ENCODE results near the gene MCAM.

Gene MCAM

GRCh38 chr11:119316729-119317591, at the start of gene MCAM:
MCAM (minus strand) TSS chr11:119317130; CDS start chr11:119317101, 29 bp downstream.
- DNase-seq: no peak

GRCh38 chr11:119365071-119365591, 48.2 kb upstream of the MCAM start:
- no peak for DNase-seq

DNA sequence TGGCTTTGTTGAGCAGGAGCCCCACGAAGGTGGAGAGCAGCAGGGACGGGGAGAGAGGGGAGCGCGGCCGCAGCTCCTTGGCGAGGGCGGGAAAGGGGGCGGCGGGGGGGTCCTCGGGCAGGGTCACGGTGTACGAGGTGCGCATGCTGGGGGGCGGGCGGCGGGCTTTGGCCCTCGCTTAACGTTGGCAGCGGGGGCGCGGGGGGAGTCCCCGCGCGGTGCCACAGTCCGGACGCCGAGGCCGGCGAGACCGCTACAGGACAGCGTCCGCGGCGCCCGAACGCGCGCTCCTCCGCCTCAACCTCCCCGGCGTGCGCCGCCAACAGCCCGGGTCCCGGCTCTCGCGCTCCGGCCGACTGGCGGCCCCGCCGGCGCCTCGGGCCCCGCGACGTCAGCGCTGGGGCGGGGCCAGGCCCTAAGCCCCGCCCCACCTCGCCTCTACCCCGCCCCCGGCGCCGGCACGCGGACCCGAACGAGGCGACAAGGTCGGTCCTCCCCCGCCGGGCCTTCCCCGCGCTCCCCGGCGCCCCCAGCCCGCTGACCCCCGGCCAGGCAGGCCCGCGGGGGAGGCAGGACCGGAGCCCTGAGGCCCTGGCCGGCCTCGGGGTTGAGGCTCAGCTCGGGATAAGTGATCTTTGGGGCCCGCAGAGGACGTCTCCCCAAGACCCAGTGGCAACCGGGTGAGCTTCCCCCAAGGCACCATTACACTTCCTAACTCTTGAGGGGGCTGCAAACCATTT, 47.1 kb upstream of the MCAM start:
- peak; percentile 48 for DNase-seq

DNA sequence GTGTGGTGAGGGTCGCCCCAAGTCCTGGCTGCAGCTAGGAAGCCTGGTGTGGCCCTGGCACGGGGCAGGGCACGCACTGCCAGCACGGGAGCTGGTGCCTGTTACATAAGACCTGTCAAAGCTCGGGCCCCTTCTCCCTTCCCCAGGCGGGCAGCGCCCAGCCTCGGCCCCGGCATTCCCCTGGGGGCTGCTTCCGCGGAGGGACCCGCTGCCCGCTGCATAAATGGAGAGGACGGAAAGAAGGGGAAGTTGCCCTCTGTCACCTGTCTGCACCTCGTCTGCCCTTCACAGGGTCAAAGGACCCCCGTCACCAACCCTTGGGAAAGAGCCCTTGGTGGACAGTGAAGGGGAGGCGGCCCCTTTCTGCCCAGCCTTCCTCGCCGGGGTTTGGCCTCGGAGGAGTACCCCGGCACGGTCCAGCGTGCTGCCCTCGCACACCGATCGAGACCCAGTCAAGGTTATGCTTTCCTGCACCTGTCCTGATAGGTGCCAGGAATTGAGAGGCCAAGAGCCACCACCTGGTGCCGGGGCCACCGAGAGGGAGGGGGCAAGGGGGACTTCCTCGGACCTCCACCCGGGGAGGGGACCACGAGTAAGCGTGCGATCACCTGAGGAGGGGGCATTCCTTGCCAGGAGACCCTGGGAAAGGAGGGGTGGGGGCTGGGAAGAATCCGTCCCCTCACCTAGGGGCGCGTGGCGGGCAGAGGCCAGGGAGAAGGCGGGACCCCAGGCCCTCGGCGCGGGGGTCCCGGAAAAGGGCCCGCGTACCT, 46.3 kb upstream of the MCAM start:
- DNase-seq: no peak

DNA sequence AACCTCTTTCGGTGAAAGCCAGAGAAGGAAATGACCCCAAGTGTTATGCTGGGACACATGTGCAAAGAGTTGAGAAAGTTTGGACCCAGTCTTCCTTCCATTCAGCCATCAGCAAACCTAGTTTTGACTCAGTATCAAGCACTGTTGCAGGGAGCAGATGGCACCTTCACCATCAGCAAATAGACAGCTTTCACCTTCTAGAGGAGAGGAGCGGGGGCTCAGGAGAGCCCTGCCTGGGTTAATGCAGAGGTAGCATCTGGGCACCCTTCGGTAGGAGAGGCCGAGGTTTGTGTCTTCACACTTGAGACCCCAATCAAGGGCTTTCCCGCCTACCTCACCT, 45.8 kb upstream of the MCAM start:
- no peak for DNase-seq

DNA sequence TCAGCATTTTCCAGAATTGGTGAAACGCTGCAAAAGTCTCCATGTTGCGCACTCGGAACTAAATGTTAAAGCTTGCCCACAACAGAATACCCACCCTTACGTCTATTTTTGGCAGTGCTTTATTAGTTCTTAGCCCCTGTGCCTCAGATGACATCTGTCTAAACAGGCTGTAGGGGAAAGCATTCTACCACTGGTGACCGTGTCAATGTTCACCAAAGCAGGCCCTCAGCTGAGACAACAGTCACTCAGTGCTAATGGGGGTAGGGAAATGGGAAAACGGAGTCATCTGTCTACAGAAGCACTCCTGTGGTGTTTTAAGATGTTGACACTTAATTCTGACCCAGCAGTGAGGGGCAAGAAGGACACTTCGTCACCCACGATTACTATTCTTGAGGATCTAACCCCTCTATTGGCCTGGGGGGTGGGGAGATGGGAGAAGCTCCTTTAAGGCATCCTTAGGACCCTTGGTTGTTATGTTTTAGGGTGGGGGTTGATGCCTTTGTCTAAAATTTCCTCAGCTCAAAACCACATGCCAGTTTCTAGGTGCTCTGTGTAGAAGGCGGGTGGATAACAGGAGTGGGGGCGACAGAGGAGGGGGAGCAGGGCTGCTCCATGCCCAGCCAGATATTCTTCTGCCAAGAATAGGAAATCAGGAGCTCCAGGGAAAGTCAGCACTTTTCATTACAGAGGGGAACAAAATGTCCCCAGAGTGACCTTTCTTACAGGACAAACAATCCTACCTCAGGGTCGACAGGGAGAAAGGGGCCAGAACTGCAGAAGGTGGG, 45.2 kb upstream of the MCAM start:
- no peak for DNase-seq

GRCh38 chr11:119361056-119361787, 44.3 kb upstream of the MCAM start:
- DNase-seq: no peak

GRCh38 chr11:119359365-119360214, 42.7 kb upstream of the MCAM start:
- DNase-seq: no peak

GRCh38 chr11:119357074-119357473, 40.1 kb upstream of the MCAM start:
- DNase-seq: no peak

DNA sequence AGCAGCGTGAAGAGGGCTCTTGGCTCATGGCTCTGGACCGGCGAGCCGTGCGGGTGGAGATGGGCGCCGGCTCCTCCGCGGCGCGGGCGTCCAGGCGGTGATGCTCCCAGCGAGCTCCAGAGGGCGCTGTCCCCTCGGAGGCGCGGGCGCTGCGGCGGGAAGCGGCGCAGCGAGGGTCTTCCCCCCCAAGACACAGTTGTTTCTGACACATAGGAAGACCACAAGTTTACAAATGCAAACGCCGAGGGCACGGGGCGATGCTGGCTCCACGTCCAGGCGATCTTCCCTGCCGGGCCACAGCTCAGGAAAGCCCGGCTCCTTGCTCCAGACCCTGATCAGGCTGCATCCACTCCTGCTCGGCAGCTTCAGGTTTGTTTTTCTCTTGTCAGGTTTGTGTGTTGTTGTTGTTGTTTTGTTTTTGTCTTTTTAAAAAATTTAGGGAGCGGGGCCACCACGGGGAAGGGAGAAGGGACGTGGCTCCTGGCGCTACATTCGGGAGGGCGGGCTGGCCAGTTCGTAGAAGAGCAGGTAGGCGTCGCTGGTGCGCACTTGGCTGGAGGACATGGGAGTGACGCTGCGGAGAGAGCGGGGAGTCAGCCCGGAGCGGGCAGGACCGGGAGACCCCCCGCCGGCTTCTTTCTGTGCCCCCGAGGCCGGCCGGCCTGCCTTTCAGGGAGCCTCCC, 39.6 kb upstream of the MCAM start:
- DNase-seq: peak; percentile 74

DNA sequence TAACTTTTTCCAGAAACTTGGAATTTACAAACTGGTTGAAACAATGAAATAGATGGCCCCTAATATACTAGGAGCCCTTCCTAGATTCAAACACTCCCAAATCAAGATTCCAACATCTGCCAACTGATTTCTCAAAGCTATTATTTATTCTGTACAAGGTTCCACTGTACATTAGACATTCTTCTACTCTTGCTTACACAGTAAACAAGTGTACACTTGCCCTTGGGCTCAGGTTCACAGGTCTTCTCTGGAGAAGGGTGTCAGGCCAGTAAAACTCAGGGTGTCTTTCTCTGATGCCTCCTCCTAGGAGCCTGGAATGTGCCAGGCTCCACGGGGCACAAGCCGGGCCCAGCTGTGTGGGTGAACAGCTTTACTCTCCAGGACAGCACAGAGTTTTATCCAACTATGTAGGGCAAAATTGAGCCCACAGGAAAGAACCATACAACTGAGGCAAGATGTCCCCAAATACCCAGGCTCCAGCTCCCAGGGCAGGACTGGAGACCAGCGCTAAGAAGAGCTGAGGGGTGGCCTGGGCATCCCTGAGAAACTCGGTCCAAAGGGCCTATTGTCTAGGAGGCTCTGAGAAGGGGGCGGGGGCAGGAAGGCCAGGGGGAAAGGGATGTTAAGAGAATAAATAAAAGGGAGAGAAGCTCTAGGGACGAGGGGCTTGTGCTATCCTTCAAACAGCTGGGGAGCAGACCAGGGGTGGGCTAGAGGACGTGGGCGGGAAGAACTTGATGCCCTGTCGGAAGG, 38.3 kb upstream of the MCAM start:
- no peak for DNase-seq

- DNase-seq: no peak
These were observed 35.9 kb upstream of the MCAM start for GRCh38 chr11:119352857-119353260.

DNA sequence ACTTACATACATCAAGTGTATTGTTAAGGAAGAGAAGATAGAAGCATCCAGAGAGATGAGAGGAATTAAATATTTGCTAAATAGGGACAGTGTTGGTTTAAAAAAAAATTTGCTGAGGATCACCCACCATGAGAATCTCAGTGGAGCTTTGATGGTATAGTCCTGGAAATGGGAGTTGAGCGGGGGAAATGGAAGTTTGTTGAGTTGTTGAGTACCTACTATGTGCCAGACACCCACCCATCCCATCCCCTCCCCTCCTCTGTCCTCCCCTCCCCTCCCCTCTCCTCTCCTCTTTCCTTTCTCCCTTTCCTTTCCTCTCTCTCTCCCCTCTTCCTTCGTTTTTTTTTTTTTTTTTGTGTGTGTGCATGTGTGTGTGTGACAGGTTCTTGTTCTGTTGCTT, 34.3 kb upstream of the MCAM start:
- DNase-seq: no peak

DNA sequence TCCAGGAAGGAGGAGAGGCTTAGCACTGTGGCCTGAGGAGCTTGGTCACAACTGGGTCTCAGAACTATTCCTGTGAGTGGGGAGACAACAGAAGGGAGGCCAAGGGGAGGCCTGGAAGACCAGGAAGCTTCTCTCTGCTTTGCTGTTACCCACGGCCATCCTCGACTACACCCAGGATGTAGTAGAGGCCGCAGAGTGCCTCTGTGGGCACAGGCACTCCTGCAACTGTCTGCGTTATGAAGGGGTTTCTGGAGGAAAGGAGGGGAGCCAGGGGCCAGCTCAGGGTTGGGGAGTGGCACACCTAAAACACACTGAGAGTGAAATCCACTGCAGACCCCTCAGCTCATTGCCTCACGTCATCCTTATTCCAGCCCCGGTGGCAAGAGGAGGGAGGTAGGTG, 33.4 kb upstream of the MCAM start:
- DNase-seq: no peak

DNA sequence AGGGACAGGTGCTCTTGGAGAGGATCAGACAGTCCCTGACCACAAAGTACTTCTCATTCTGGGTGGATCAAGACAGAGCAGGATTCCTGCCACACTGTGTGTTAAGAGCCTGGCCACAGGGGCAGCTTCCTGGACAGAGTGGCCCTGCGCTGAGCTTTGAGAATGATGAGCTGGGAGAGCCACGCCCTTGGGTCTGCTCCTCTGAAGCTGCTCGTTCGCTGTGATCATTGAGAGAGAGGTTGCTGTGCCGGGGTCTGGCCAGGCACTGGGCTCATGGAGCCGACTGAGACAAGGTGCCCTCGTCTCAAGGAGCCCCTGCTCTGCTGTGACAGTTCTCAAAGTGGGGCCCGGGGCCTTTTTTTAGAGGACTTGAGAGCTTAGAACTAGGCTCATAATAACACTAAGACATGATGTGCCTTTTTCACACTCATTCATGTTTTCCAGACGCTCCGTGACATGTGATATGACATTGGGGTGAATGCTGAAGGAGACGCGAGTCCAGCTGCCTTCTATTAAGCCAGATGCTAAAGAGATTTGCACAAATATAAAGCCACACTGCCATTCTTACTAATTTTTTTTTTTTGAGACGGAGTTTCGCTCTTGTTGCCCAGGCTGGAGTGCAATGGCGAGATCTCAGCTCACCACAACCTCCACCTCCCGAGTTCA, 31.1 kb upstream of the MCAM start:
- no peak for DNase-seq

DNA sequence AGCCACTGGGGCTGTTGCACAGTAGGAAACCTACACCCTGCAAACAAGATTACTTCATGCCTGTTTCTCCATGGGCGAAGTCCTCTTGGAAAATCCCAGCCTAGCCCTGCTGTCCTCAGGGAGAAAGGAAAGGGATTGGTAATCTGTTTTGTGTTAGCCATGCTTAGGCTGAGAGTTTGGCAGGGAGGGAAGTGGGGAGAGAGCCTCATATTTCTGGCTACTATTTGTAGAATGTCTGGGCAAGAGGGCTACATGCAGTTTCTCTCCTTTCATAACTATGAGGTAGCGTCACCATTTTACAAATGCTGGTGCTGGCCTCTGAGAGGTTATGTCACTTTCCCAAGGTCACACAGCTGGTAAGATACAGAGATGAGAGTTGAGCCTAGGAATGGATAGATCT, 30.3 kb upstream of the MCAM start:
- DNase-seq: no peak

DNA sequence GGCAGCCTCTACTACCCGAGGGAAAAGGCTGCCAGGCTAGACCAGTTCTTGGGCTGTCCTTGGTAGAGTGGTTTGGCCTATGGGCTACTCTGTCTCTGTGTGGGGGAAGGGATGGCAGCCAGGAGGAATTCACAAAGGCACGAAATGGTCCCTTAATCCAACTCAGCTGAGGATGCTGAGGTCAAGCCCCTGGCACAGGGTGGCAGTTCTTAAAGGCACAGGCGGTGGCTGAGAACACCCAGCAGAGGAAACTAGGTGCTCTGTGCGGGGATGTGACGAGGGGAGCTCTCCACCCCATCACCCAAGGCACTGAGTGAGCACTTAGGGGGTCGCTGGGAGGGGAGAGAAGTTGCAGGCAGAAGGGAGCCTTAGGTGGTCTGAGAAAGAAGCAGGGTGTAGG, 29.7 kb upstream of the MCAM start, which contains the start of gene MFRP:
TSS of gene MFRP (minus strand) at position 101 of the 400 bp plus-strand sequence. CDS start 192 bp downstream, outside the sequence.
- no peak for DNase-seq

DNA sequence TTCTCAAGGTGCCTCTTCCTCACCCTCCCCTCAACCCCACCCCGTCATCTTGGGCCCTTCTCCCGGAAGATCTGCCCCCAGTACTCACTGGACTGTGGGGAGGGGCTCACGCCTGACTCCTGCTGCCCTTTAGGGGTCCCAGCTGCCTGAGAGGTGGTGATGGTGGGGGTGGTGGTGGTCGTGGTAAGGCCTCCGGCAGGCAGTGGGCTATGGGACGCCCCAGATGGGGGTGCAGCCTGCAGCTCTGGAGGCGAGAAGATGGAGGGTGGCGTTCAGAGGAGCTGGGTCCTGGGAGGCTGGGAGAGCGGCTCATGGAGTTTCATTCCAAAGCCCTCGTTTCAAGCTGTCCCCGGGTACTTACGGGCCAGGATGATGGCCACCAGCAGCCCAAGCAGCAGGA, 28.8 kb upstream of the MCAM start:
- DNase-seq: no peak
